GM12801 (cell line): Measurements from ENCODE around the gene LSP1.

Experiments used
- TF ChIP-seq, protein P1 (sequence below): IDR thresholded peaks from one replicate; pipeline ENCODE4 v1.5.1; 2011; ENCODE audit warnings: control low read depth; ENCODE audit not compliant: insufficient read length; ENCODE audit errors: extremely low read depth

Gene LSP1

DNA sequence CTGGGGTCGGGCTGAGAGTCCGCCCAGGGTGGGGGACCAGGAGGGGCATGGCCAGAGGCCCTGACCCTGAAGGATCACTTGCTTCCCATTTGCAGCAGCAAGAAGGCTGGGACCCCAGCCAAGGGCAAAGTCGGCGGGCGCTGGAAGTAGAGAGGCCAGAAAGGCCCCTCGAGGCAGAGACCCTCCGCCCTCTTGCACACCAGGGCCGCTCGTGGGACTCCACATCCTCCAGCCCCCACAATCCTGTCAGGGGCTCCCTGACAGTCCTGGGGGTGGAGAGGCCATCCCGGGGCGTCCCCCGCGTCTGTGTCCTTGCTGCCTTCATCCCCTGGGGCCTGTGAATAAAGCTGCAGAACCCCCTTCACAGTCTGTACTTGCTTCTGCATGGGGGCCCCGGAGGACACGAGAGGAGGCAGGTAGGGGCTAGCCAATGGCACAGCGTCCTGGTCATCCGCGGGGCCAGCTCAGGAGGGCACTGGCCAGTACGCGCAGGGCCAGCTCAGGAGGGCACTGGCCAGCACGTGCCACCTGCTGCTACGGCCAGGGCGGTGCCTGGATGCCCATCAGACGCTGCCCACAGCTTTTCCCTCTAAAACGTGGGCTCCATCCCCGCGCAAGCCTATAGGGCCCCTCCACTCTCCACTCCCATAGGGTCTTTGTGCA lies 85.6 kb downstream of the LSP1 start:
- TF ChIP-seq, protein P1, sequence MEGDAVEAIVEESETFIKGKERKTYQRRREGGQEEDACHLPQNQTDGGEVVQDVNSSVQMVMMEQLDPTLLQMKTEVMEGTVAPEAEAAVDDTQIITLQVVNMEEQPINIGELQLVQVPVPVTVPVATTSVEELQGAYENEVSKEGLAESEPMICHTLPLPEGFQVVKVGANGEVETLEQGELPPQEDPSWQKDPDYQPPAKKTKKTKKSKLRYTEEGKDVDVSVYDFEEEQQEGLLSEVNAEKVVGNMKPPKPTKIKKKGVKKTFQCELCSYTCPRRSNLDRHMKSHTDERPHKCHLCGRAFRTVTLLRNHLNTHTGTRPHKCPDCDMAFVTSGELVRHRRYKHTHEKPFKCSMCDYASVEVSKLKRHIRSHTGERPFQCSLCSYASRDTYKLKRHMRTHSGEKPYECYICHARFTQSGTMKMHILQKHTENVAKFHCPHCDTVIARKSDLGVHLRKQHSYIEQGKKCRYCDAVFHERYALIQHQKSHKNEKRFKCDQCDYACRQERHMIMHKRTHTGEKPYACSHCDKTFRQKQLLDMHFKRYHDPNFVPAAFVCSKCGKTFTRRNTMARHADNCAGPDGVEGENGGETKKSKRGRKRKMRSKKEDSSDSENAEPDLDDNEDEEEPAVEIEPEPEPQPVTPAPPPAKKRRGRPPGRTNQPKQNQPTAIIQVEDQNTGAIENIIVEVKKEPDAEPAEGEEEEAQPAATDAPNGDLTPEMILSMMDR, result no peak

DNA sequence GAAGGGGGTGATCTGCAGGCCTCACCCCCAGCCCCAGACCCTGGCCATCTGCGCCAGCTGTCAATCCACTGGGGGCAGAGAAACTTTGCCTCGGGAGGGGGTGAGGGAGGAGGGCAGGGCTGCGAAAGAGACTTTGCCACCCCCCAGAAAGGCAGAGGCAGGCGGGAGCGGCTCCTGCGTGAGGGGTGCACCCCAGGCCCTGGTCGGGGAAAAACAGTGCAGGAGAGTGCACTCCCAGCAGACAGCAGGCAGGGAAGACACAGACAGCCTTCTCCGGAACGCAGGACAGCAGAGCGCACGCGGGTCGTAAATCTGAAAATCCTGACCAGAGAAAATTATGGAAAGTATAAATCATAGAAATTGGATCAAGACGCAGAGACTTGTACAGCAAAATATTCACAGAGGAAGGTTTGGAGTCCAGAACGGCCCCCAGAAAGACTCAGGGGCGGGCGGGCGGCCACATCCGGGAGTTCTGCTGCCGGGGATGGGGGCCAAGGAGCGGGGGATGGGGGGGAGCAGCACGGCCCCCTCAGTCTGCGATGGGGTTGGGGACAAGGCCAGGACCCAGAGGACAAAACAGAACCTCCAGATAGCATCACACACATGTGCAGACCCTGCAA lies 86.2 kb downstream of the LSP1 start:
- TF ChIP-seq, protein P1, result no peak
